Measurements from ENCODE around the gene ACP2.

DNA sequence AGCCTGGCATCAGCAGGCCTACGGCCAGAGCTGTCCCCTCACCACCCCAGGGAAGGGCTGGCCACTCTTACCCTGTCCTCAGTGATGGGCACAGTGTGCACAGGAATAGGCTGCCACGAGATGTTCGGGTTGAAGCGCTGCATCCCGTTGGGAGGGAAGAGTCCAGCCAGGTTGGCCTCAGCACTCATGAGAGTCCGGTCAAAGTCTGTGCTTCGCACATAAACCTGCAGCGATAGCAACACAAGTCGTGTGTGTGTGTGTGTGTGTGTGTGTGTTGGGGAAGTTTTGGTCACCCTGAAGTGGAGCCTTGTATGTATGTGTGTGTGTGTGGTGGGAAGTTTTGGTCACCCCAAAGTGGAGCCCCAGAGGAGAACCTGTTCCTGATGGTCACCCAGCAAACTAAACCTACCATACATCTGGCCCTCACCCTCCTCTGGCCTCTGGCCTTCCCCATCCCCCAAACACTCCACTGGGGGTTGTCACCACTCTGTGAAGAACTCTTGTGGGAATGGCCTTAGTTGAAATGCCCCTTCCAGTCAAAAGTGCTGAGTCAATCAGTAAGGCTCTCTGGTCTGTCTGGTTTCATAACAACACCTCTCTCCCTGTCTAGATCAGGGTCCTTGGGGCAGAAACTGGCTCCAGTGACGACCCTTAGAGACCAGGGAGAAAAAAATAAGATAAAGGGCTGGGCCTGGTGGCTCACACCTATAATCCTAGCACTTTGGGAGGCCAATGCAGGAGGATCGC, 2.8 kb downstream of the ACP2 start:
- TF ChIP-seq BCL11A (tag by site-specific recombination; IDR thresholded peaks at IDR 0.05; ENCODE audit: low read depth) (no peak), KLF17 (tag by site-specific recombination; IDR thresholded peaks at IDR 0.05) (no peak), KLF1 (tag by site-specific recombination; IDR thresholded peaks at IDR 0.05) (no peak), PRDM1 (tag by site-specific recombination; IDR thresholded peaks at IDR 0.05) (no peak), CTCF (tag by site-specific recombination; IDR thresholded peaks at IDR 0.05) (no peak), TCF7L2 (IDR thresholded peaks at IDR 0.05; ENCODE audit: borderline replicate concordance, low read depth, low read length) (no peak), ZNF747 (tag by site-specific recombination; IDR thresholded peaks at IDR 0.05) (no peak), WT1 (tag by site-specific recombination; IDR thresholded peaks at IDR 0.05) (no peak), ZNF114 (tag by site-specific recombination; IDR thresholded peaks at IDR 0.05) (no peak), ZNF529 (tag by site-specific recombination; IDR thresholded peaks at IDR 0.05; ENCODE audit: insufficient replicate concordance) (no peak)
